DMS53 treated with DMSO at 0.1 percent for 48 hours (cell line): ENCODE measurements around the gene OASL.
"Not testable (repeated sequence)": the region's sequence is repeated elsewhere in the genome, so short reads cannot be mapped to it uniquely, and the experiment has no call there.

Experiments used
- DNase-seq: peaks from one replicate; lab custom pipeline; 2025; ENCODE audit not compliant: unreplicated experiment; lab: John Stamatoyannopoulos, UW

The OASL gene, protein sequence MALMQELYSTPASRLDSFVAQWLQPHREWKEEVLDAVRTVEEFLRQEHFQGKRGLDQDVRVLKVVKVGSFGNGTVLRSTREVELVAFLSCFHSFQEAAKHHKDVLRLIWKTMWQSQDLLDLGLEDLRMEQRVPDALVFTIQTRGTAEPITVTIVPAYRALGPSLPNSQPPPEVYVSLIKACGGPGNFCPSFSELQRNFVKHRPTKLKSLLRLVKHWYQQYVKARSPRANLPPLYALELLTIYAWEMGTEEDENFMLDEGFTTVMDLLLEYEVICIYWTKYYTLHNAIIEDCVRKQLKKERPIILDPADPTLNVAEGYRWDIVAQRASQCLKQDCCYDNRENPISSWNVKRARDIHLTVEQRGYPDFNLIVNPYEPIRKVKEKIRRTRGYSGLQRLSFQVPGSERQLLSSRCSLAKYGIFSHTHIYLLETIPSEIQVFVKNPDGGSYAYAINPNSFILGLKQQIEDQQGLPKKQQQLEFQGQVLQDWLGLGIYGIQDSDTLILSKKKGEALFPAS

GRCh38 chr12:121038861-121039668, at the start of gene OASL:
TSS of gene OASL (minus strand) at chr12:121039246. CDS start at chr12:121038971, 275 bp downstream.
- DNase-seq = no peak

- no peak for DNase-seq
Observed at GRCh38 chr12:121088195-121088585, 49.1 kb upstream of the OASL start.

- no peak for DNase-seq
Observed at GRCh38 chr12:121087467-121088194, 48.6 kb upstream of the OASL start.

DNA sequence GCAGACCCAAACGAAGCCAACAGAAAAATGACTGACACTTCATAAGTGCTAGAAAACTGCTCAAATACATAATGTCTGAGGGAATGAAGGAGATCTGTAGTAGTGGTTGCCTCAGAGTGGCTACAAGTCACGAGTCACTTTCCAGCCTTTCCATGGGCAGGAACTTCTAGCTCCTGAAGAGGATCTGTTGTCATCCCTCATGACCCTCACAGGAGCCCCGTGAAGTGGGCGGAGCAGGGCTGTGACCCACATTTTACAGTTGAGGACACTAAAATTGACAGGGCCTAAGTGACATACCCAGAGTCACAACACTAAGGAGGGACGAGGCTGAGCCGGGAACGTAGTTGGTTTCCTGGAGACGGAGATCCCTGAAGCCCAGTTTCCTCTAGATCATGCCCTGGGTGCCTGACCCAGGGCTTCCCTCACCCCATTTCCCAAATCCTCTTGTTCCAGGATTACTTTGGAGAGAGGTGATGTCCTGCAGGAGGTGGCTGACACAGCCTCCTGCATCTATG, 47.8 kb upstream of the OASL start:
- no peak for DNase-seq

DNA sequence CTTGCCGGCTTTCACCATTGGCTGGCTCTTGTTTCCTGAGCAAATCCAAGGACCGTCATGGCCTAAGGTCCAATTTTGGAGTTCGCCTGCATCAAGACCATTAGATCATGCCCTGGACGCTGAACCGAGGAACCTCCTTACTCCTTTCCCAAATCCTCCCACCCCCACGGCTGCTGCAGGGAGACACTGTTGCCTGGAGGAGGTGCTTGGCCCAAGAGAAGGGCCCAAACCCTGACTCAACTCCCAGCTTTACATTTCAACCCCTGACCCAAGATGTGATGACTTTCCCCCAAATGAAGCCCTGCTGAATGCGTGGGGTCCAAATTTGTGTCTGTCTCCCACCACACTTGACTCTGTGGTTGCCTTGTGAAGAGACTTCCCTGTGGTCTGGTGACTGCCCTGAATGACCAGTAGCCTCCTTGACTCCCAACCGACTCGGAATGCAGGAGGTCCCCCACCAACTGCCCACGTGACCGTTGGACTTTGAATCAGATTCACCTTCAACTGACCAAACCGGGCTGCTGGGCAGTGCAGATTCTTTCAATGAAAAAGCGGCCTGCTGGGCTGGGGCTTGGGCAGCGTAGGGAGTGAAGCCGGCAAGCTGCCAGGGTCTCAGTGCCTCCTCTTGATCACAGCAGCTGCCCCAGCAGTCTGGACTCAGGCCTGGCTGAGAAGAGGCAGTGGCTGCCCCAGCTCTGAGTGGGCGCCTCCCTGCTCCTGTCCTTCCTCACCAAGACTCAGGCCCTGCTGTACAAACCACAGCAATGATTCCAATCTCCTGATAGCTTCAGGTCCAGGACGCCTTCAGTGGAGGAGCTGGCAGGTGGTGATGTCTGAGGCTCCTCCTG, 46.7 kb upstream of the OASL start:
- no peak for DNase-seq

DNA sequence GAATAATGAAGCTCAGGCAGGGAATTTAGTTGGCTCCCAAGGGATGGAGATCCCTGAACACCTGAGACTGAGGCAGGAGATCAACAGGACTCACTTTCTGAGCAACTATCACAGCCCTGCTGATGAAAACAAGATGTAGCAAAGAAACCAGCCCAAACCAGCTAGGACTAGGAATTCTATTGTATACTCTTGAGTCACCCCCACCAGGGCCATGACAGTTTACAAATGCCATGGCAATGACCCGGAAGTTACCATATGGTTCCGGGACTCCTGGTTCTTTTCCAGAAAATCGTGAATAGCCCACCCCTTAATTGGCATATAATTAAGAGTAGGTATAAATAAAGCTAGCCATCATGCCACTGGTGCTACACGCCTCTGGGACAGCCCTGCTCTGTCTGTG, 46.0 kb upstream of the OASL start:
- no peak for DNase-seq

- no peak for DNase-seq
Observed at GRCh38 chr12:121084229-121084628, 45.2 kb upstream of the OASL start.

- DNase-seq = no peak
Observed at GRCh38 chr12:121080909-121081308, 41.9 kb upstream of the OASL start.

- no peak for DNase-seq
Observed at GRCh38 chr12:121079736-121080272, 40.8 kb upstream of the OASL start.

DNA sequence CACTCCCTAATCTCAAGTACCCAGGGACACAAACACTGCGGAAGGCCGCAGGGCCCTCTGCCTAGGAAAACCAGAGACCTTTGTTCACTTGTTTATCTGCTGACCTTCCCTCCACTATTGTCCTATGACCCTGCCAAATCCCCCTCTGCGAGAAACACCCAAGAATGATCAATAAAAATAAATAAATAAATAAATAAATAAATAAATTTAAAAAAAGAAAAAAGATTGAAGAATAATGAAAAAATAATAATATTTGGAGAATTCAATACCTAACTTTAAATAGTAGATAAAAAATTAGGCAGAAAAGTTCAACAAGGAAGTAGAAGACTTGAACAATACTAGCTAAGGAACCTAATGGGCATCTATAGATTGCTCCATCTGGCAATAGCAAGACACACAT, 38.4 kb upstream of the OASL start:
- not testable (repeated sequence) for DNase-seq

DNA sequence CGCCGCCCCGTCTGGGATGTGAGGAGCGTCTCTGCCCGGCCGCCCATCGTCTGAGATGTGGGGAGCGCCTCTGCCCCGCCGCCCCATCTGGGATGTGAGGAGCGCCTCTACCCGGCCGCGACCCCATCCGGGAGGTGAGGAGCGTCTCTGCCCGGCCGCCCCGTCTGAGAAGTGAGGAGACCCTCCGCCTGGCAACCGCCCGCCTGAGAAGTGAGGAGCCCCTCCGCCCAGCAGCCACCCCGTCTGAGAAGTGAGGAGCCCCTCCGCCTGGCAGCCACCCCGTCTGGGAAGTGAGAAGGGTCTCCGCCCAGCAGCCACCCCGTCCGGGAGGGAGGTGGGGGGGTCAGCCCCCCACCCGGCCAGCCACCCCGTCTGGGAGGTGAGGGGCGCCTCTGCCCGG, 36.9 kb upstream of the OASL start:
- not testable (repeated sequence) for DNase-seq

DNA sequence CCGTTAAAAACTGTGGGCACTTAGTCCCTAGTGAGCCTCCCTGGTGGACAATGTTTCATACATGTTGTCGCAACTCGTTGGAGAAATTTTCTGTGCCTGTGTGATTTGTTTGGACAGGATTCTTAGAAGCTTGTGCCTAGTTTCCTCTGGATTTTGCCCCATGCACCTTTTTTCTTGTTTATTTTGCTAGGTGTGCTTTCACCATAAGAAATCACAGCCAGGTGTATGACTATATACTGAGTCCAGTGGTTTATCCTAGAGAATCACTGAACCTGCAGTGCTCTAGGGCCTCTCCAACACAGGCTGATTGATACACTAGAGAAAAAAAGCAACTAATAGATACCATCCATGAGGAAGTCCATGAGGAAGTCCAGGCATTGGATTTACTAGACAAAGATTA, 33.1 kb upstream of the OASL start:
- DNase-seq = no peak

GRCh38 chr12:121069206-121069605, 30.2 kb upstream of the OASL start:
- no peak for DNase-seq

DNA sequence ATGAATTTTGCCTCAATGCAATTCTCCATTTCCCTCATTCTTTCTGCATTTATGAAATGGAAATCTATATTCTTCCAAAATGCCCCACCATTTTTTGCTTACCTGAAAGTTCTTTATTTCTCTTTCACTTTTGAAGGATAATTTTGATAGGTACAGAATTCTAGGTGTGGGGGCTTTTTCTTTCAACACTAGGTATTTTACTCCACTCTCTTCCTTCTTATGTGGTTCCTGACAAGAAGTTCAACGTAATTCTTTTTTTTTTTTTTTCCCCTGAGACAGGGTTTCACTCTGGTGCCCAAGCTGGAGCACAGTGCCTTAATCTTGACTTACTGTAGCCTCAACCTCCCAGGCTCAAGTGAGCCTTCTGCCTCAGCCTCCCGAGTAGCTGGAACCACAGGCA, 26.3 kb upstream of the OASL start:
- DNase-seq = no peak

DNA sequence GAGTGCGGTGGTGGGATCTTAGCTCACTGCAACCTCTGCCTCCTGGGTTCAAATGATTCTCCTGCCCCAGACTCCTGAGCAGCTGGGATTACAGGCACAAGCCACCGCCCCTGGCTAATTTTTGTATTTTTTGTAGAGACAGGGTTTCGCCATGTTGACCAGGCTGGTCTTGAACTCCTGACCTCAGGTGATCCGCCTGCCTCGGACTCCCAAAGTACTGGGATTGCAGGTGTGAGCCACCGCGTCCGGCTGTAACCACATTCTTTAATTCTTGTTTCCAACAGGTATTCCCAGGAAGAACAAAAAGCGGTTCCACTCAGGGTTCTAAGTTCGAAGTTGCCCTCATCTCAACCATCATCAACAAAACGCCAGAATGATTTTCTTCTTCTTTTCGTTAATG, 25.5 kb upstream of the OASL start:
- DNase-seq = not testable (repeated sequence)

- DNase-seq = no peak
Observed at GRCh38 chr12:121064116-121064515, 25.1 kb upstream of the OASL start.

DNA sequence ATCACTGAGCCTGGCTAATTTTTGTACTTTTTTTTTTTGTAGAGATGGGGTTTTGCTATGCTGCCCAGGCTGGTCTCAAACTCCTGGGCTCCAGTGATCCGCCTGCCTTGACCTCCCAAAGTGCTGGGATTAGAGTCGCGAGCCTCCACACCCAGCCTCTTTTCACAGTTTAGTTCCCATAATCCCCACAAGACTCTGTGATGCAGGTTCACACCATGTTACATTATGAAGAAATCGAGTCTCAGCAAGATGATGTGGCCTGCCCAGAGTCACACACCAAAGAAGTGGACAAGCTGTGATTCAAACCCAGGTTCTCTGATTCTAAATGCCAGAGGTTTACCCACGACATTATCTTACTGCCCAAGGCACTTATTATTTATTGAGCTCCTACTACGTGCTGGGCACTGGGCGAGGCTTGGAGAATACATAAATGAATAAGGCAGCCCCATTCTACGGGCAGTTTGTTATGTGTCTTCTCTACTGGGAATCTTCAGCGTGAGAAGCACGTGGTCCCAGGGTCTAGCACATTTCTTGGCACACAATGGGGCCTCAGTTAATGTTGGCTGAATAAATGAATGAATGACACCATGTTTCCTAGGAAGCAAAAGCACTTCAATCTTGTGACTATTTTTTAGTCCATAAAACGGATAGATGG, 23.5 kb upstream of the OASL start:
- DNase-seq = no peak

- DNase-seq = no peak
Observed at GRCh38 chr12:121061831-121062230, 22.8 kb upstream of the OASL start.
